NOMO-1 treated with dmso at 0.1 percent for 144 hours (cell line): ENCODE results near the gene LRRC10B.

Experiments
- DNase-seq: peaks from one replicate; lab custom pipeline; 2025; ENCODE audit not compliant: unreplicated experiment; lab: John Stamatoyannopoulos, UW

The LRRC10B gene

GRCh38 chr11:61528114-61528513 lies 19.6 kb downstream of the LRRC10B start:
- DNase-seq, result no peak

- DNase-seq, result no peak
These were observed 21.1 kb downstream of the LRRC10B start for GRCh38 chr11:61529537-61530225.

GRCh38 chr11:61531044-61531443 lies 22.5 kb downstream of the LRRC10B start:
- DNase-seq, result no peak

- peak; percentile 18 for DNase-seq
These were observed 23.8 kb downstream of the LRRC10B start for GRCh38 chr11:61532134-61533038.

GRCh38 chr11:61533039-61533375 lies 24.5 kb downstream of the LRRC10B start:
- no peak for DNase-seq

- no peak for DNase-seq
These were observed 24.9 kb downstream of the LRRC10B start for GRCh38 chr11:61533401-61533800.

- DNase-seq, result no peak
These were observed 25.7 kb downstream of the LRRC10B start for GRCh38 chr11:61534025-61534932.

- DNase-seq, result no peak
These were observed 26.6 kb downstream of the LRRC10B start for GRCh38 chr11:61534933-61535839.

GRCh38 chr11:61535998-61536675 lies 27.6 kb downstream of the LRRC10B start:
- no peak for DNase-seq

- no peak for DNase-seq
These were observed 28.2 kb downstream of the LRRC10B start for GRCh38 chr11:61536676-61537270.

GRCh38 chr11:61537326-61537725 lies 28.8 kb downstream of the LRRC10B start:
- DNase-seq, result no peak

GRCh38 chr11:61538636-61538961 lies 30.1 kb downstream of the LRRC10B start:
- DNase-seq, result no peak

- no peak for DNase-seq
These were observed 30.5 kb downstream of the LRRC10B start for GRCh38 chr11:61539006-61539405.

GRCh38 chr11:61539831-61540357 lies 31.3 kb downstream of the LRRC10B start:
- DNase-seq, result no peak

GRCh38 chr11:61540528-61540927 lies 32.0 kb downstream of the LRRC10B start:
- no peak for DNase-seq

- DNase-seq, result peak; percentile 61
These were observed 33.0 kb downstream of the LRRC10B start for GRCh38 chr11:61541598-61541997.

- DNase-seq, result no peak
These were observed 33.5 kb downstream of the LRRC10B start for GRCh38 chr11:61542024-61542461.

GRCh38 chr11:61542705-61543104 lies 34.2 kb downstream of the LRRC10B start:
- DNase-seq, result no peak
